Measurements from ENCODE around the gene MAPKAP1. TPM values are rescaled to one million over a fixed set of nuclear protein-coding genes. Genes with fewer than 3 reads are reported as not detected.

MAPKAP1 gene
- polyA plus RNA-seq, 1 donor (not counting 4 experiments of a cell fraction or from before 2014, with no cell fraction given), result 129 TPM

DNA sequence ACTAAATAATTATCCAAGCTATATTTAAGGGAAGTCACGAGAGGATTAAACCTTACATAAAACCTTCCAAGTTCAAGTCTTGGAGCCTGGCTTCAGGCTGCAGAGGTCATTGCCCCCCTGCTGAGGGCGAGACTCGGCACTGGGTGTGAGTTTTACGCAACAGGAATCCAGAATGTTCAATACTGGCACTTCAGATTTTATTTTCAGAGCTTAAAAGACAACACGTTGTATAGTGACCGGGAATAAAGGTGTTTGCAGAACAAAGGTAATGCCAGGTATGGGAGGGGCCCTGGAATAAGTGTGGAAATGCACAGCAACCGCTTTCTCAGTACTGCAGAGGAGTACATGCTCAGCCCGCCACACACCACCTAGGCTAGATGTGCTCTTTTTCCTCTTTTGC, 238.4 kb downstream of the MAPKAP1 start:
- Histone ChIP-seq H3K9ac (ENCODE audit: control insufficient read depth, extremely low read depth, insufficient read depth, low read length) (no peak overlapping the region), H3K4me1 (ENCODE audit: control insufficient read depth, extremely low read depth, insufficient read depth, low read length) (no peaks in the 10 kb centered on the region), H3K27me3 (ENCODE audit: control insufficient read depth, extremely low read depth, insufficient read depth, low read length) (no peaks in the 10 kb centered on the region), H3K4me3 (ENCODE audit: control insufficient read depth in 2 of 3, extremely low read depth in 1 of 3, insufficient read depth in 2 of 3, low read depth in 1 of 3, low read length in 3 of 3) (no peak overlapping the region), H3K4me2 (ENCODE audit: control insufficient read depth, extremely low read depth, insufficient read depth, low read depth, low read length) (no peak overlapping the region), H4K20me1 (ENCODE audit: control insufficient read depth, extremely low read depth, insufficient read depth, low read length) (no peaks in the 10 kb centered on the region), H3K9me1 (ENCODE audit: control insufficient read depth, extremely low read depth, insufficient read depth, low read length) (no peaks in the 10 kb centered on the region), H3K9me3 (ENCODE audit: control insufficient read depth, low read depth, low read length) (no peaks in the 10 kb centered on the region), H3K36me3 (ENCODE audit: control insufficient read depth in 2 of 2, extremely low read depth in 1 of 2, insufficient read depth in 2 of 2, low read length in 2 of 2) (peaks cover 3 to 11% of the 10 kb centered on the region in 2 experiments), H3K79me2 (ENCODE audit: control insufficient read depth, insufficient read depth, low read length) (no peaks in the 10 kb centered on the region), H2AFZ (ENCODE audit: control insufficient read depth, low read length) (no peak overlapping the region), H3K27ac (ENCODE audit: control insufficient read depth, insufficient read depth, low read length) (no peak overlapping the region)
- TF ChIP-seq EZH2 (IDR thresholded peaks at IDR 0.05; ENCODE audit: low read length), result no peak
- TF ChIP-seq, protein P1, sequence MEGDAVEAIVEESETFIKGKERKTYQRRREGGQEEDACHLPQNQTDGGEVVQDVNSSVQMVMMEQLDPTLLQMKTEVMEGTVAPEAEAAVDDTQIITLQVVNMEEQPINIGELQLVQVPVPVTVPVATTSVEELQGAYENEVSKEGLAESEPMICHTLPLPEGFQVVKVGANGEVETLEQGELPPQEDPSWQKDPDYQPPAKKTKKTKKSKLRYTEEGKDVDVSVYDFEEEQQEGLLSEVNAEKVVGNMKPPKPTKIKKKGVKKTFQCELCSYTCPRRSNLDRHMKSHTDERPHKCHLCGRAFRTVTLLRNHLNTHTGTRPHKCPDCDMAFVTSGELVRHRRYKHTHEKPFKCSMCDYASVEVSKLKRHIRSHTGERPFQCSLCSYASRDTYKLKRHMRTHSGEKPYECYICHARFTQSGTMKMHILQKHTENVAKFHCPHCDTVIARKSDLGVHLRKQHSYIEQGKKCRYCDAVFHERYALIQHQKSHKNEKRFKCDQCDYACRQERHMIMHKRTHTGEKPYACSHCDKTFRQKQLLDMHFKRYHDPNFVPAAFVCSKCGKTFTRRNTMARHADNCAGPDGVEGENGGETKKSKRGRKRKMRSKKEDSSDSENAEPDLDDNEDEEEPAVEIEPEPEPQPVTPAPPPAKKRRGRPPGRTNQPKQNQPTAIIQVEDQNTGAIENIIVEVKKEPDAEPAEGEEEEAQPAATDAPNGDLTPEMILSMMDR (optimal IDR thresholded peaks at IDR 0.05 in 1 of 3, IDR thresholded peaks at IDR 0.05 in 1 of 3, conservative IDR thresholded peaks at IDR 0.05 in 1 of 3; ENCODE audit: extremely low read depth in 1 of 3, insufficient read depth in 2 of 3, low read length in 3 of 3), result no peak
- dilution Hi-C loops (cut with MboI; ENCODE audit: extremely low pct_ligation_motif_present, low sequenced_read_pairs), result no loop called here
- no peak for FAIRE-seq
- DNase-seq (ENCODE audit: low read depth, low spot score), result no peak

DNA sequence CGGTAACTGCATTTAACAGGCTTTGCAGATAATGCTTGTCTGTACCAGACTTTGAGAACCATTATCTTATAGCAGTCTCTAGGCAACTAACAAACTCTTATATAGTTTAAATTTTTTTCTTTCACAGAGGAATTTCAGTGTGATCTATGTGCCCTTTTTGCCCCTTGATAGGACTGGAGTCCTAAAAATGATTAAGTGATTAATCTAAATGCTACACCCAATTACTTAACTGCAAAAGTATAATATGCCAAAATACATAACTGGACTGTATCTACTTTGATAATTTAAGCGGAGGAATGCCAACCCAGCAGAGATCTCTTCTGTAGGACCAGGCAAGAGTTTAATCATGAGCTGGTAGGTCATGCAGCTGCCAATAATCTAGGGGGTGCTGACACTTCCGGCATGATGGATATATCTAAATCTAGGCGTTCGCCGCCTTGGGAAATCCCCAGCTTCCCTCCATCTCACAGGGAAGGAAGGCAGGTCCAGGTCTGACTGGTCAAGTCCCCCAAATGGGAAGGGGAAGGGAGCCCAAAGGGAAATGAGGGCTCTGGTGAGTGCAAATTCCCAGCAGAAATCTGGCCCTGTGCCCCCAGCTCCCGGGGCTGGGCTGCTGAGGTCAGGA, 239.8 kb downstream of the MAPKAP1 start:
- H3K9me3 ChIP-seq (ENCODE audit: control insufficient read depth, low read depth, low read length), result no peaks in the 10 kb centered on the region
- H3K36me3 ChIP-seq (ENCODE audit: control insufficient read depth in 2 of 2, extremely low read depth in 1 of 2, insufficient read depth in 2 of 2, low read length in 2 of 2), result peaks cover 3 to 11% of the 10 kb centered on the region in 2 experiments
- H2AFZ ChIP-seq (ENCODE audit: control insufficient read depth, low read length), result no peak overlapping the region
- H4K20me1 ChIP-seq (ENCODE audit: control insufficient read depth, extremely low read depth, insufficient read depth, low read length), result no peaks in the 10 kb centered on the region
- H3K4me2 ChIP-seq (ENCODE audit: control insufficient read depth, extremely low read depth, insufficient read depth, low read depth, low read length), result no peak overlapping the region
- H3K9ac ChIP-seq (ENCODE audit: control insufficient read depth, extremely low read depth, insufficient read depth, low read length), result no peak overlapping the region
- H3K4me3 ChIP-seq (ENCODE audit: control insufficient read depth in 2 of 3, extremely low read depth in 1 of 3, insufficient read depth in 2 of 3, low read depth in 1 of 3, low read length in 3 of 3), result no peak overlapping the region
- no peaks in the 10 kb centered on the region for H3K27me3 ChIP-seq (ENCODE audit: control insufficient read depth, extremely low read depth, insufficient read depth, low read length)
- dilution Hi-C loops (cut with MboI; ENCODE audit: extremely low pct_ligation_motif_present, low sequenced_read_pairs), result no loop called here
- no peak overlapping the region for H3K27ac ChIP-seq (ENCODE audit: control insufficient read depth, insufficient read depth, low read length)
- FAIRE-seq (no peak), DNase-seq (ENCODE audit: low read depth, low spot score) (no peak)
- no peaks in the 10 kb centered on the region for H3K4me1 ChIP-seq (ENCODE audit: control insufficient read depth, extremely low read depth, insufficient read depth, low read length)
- no peaks in the 10 kb centered on the region for H3K9me1 ChIP-seq (ENCODE audit: control insufficient read depth, extremely low read depth, insufficient read depth, low read length)
- TF ChIP-seq, protein P1 (optimal IDR thresholded peaks at IDR 0.05 in 1 of 3, IDR thresholded peaks at IDR 0.05 in 1 of 3, conservative IDR thresholded peaks at IDR 0.05 in 1 of 3; ENCODE audit: extremely low read depth in 1 of 3, insufficient read depth in 2 of 3, low read length in 3 of 3), result no peak
- no peak for TF ChIP-seq EZH2 (IDR thresholded peaks at IDR 0.05; ENCODE audit: low read length)
- no peaks in the 10 kb centered on the region for H3K79me2 ChIP-seq (ENCODE audit: control insufficient read depth, insufficient read depth, low read length)

Data from keratinocyte (primary cell).